GM12873 (cell line): Measurements from ENCODE around the gene VANGL2.

Source experiments
- TF ChIP-seq, protein P1 (sequence below): IDR thresholded peaks from 2 replicates; pipeline ENCODE4 v1.5.1; 2012; ENCODE audit warnings: low read depth, mild to moderate bottlenecking, moderate library complexity, low read length, control low read depth; ENCODE audit not compliant: insufficient read depth; ENCODE audit errors: missing control alignments

Gene VANGL2

DNA sequence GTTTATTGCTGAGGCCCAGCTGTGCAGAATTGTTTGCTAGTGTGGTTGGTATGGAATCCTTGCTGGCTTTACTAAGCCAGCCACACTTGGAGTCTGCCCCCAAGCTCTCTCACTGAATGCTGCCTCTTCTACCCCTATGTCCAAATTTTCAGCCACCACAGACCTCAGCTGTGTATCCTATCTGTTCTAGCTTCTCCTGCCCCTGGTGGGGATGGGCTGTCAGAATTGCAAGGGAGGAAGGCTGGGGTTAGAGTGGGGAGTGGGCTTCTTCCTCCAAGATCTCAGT lies 29.1 kb upstream of the VANGL2 start:
- TF ChIP-seq, protein P1, sequence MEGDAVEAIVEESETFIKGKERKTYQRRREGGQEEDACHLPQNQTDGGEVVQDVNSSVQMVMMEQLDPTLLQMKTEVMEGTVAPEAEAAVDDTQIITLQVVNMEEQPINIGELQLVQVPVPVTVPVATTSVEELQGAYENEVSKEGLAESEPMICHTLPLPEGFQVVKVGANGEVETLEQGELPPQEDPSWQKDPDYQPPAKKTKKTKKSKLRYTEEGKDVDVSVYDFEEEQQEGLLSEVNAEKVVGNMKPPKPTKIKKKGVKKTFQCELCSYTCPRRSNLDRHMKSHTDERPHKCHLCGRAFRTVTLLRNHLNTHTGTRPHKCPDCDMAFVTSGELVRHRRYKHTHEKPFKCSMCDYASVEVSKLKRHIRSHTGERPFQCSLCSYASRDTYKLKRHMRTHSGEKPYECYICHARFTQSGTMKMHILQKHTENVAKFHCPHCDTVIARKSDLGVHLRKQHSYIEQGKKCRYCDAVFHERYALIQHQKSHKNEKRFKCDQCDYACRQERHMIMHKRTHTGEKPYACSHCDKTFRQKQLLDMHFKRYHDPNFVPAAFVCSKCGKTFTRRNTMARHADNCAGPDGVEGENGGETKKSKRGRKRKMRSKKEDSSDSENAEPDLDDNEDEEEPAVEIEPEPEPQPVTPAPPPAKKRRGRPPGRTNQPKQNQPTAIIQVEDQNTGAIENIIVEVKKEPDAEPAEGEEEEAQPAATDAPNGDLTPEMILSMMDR: no peak

- TF ChIP-seq, protein P1: no peak
Measured at GRCh38 chr1:160371756-160372155, 28.6 kb upstream of the VANGL2 start.

- TF ChIP-seq, protein P1: no peak
Measured at GRCh38 chr1:160373696-160374095, 26.7 kb upstream of the VANGL2 start.

GRCh38 chr1:160374306-160375110 lies 25.9 kb upstream of the VANGL2 start:
- TF ChIP-seq, protein P1: no peak

DNA sequence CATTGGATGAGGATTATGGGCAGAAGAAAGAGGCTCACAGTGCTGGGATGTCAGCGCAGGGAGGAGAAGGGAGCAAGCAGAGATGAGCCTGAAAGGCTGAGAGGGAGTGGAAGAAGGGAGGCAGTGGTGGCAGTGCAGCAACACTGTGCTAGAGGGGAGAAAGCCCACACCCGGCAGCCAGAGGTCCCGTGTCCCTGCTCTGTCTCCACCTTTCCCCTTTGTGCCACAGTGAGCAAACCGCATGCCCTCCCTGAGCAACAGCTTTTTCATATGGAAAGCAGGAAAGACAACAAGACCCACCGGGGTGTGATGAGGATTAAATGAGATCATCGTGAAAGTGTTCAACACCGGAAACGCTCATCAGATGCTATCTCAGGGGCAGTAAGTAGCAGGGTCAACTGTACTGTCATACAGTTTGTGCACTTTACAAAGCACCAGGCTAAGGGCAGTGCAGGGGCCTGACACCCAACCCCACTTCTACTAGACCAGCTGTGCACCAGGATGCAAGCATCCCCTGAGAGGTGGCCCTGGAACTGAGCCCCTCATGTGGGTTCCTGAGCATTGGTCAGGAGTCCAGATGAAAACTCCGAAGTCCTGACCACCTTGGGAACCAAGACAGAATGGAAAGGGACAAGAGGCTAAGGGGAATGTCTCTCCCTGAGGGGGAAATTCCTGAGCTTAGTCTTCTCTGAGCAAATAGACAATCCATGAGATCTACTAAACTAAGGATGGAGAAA lies 24.4 kb upstream of the VANGL2 start:
- TF ChIP-seq, protein P1: no peak

DNA sequence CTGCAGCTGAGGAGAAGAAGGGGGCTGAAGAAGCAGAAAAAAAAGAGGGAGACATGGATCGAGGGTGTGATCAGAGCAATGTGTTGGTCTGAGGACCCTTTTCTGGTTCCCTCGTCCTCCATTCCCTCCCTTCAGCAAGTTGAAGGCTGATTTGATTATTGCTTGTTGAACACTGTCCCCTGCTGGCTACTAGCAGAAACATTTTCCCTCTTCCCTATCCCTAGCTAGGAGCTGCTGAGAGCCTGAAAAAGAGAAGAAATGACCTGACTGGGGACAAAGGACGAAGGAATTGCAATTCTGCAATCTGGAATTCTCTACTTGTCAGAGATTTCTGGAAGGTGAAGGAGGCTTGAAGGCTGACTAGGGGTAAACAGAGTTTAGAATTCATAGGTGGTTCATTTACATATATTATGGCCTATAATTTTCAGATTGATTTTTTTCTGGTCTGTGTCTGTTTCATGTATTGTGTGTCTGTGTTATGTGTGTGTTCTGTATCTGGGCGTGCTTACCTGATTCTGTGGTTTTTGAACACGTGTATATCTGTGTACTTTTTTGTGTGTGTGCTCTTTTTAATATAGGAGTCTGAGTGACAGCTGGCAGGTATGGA lies 23.7 kb upstream of the VANGL2 start:
- TF ChIP-seq, protein P1: peak; percentile 97

- TF ChIP-seq, protein P1: no peak
Measured at GRCh38 chr1:160377585-160378206, 22.7 kb upstream of the VANGL2 start.
